Mononuclear cell (primary cell): ENCODE measurements around the gene LINGO1. TPM values are rescaled to one million over a fixed set of nuclear protein-coding genes. Genes with fewer than 3 reads are reported as not detected.

Experiments used
- H3K27me3 ChIP-seq: 2 replicates; pipeline ENCODE4 v1.6.0; 2011; ENCODE audit warnings: low read length, control low read depth; ENCODE audit not compliant: insufficient read depth
- H3K4me1 ChIP-seq: 2 replicates; pipeline ENCODE4 v1.5.1; 2011; ENCODE audit warnings: mild to moderate bottlenecking, low read length, control low read depth; ENCODE audit not compliant: insufficient read depth
- H3K4me3 ChIP-seq: 2 replicates; pipeline ENCODE4 v1.5.1; 2011; ENCODE audit warnings: mild to moderate bottlenecking, low read length, moderate library complexity
- H3K9me3 ChIP-seq: 2 replicates; pipeline ENCODE4 v1.5.1; 2011; ENCODE audit warnings: low read depth, mild to moderate bottlenecking, control low read depth, low read length
- total RNA-seq: library from RNA; depleted of rRNA; stranded (reverse); fragments of >200 nt; gene quantifications from one replicate; pipeline ENCODE4 v1.2.3, GENCODE V29; 2012

LINGO1 gene
- total RNA-seq, 1 donor: not detected

DNA sequence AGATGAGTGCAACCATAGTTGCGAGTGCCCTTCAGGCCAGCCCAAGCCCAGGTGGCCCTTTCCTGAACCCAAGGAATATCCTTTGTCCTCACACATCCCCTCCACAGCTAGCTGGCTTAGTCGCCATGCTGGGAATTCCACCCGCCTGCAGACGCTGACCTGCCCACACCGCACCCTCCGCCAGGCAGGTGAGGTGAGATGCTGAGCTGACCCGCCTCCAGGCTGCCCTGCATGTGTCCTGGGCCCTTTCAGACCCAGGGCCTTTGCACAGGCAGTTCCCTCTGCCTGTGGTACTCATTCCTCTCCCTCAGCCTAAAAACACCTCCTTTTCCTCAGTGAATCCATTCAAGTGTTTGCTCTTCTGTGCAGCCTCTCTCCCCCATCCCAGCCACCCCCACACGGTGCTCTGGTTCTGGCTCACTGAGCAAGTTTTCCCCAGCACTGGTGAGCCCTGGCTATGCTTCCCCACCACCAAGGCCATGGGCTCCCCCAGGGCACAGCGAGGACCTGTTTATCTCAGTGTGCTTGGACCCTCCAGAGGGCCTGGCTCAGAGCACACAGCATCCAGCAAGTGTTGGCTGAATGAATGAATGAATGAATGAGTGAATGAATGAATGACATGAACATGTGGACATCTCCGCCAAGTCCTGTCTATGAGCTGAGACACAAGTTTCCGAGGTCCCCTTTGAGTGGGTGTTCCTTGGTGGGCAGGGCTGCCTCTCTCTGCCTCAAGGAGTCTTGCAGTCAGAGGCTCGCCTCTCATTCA, 33.0 kb upstream of the LINGO1 start:
- no peaks in the 10 kb centered on the region for H3K27me3 ChIP-seq
- no peaks in the 10 kb centered on the region for H3K9me3 ChIP-seq
- H3K4me3 ChIP-seq: no peak overlapping the region
- H3K4me1 ChIP-seq: no peaks in the 10 kb centered on the region

DNA sequence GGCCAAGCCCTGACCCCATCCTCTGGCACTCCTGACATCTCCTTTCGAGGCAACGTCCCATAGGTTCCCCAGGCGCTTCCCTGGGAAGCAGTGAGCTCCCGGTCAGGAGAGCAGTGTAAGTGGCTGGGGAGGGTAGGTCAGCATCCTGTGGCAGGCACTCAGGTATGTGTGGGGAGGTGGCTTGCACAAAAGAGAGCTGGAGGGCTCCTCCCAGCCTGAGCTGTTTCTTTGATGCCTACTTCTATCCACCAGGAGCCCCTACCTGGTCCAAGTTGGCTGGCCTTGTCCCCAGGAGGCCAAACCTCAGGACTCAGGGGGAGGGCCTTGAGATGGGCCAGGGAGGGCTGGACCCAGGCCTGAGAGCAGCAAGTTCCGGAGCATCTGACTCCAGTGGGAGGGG, 31.7 kb upstream of the LINGO1 start:
- Histone ChIP-seq H3K27me3 (no peaks in the 10 kb centered on the region), H3K9me3 (no peaks in the 10 kb centered on the region), H3K4me3 (no peak overlapping the region), H3K4me1 (no peaks in the 10 kb centered on the region)

DNA sequence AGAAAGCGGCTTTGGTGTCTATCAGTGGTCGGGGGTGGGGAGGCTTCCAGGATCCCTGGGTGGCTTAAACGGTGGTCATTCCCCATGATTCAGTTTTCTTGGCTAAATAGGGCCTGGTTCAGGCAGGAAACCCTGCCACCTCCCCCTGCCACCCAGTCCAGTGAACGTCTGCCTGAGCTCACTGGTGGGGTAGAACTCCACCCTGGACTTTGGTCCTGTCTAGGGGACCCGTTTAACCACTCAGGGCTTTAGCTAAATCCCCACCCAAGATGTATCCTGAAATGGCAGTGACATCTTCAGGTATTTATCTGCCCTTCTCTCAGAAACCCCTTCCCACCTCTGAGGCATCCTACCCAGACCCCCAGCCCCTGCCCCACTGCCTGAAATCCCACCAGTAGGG, 30.5 kb upstream of the LINGO1 start:
- Histone ChIP-seq H3K9me3 (no peaks in the 10 kb centered on the region), H3K4me3 (no peak overlapping the region), H3K4me1 (no peaks in the 10 kb centered on the region), H3K27me3 (no peaks in the 10 kb centered on the region)

DNA sequence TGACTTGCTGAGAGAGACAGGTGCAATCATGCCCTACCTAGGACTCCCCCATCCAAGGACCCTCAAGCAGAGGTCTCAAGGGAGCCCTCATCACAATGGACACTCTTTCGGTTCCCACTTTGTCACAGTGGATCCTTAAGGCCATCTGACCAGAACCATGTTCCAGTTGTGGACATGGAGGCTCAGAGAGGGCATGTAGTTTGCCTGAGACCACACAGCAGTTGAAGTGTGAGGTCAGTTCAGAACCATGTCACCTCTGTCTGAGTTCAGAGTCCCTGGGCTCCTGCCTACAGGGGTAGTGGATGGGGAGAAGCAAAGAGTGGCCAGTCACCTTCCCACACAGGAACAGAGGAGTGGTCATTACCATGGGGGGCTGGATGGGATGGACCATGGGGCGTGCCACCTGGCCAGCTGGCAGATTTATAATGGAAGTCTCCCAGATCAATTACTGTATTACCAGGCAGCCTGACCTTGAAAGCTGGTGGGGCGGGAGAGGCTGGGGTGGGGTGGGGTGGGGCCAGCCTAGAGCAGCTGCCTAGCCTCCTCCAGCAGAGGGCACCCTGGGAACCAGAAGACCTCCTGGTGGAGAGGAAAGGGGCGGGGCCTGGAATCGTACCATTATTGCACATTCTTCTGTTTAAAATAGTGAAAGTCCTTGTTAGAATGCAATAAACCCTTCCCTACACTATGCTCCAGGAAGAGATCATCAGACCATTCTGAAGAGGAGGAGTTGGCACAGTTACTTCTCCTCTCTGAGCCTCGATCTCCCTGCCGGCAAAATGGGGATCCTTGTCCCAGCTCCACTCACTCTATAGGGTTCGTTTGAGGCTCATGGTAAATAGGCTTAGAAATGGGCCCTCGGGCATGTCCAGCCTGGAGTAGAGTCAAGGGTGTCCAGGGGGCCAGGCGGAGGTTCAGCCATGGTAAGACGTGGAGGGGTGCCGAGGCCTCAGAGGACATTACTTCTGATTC, 26.9 kb upstream of the LINGO1 start:
- H3K4me3 ChIP-seq: no peak overlapping the region

DNA sequence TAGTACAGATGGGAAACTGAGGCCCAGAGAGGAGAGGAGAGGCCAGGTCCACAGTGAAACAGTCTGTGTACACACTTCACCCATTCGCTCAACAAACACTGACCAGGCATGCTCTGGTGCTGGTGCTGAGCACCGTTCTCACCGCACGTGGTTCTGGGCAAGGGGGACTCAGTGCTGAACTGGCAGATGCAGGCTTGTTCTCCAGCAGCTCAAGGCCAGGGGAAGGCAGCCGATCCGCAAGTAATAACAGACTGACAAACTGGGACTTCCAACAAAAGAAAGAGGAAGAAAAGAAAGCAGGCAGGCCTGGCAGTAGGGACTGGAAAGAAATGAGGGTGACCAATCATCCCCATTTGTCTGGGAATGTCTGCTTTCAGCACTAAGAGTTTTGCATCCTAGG, 25.6 kb upstream of the LINGO1 start:
- no peaks in the 10 kb centered on the region for H3K4me1 ChIP-seq
- H3K4me3 ChIP-seq: no peak overlapping the region
- no peaks in the 10 kb centered on the region for H3K9me3 ChIP-seq
- no peaks in the 10 kb centered on the region for H3K27me3 ChIP-seq

More for the DNA sequence above, 26.9 kb upstream of the LINGO1 start:
- Histone ChIP-seq H3K27me3 (no peaks in the 10 kb centered on the region), H3K4me1 (no peaks in the 10 kb centered on the region), H3K9me3 (no peaks in the 10 kb centered on the region)

DNA sequence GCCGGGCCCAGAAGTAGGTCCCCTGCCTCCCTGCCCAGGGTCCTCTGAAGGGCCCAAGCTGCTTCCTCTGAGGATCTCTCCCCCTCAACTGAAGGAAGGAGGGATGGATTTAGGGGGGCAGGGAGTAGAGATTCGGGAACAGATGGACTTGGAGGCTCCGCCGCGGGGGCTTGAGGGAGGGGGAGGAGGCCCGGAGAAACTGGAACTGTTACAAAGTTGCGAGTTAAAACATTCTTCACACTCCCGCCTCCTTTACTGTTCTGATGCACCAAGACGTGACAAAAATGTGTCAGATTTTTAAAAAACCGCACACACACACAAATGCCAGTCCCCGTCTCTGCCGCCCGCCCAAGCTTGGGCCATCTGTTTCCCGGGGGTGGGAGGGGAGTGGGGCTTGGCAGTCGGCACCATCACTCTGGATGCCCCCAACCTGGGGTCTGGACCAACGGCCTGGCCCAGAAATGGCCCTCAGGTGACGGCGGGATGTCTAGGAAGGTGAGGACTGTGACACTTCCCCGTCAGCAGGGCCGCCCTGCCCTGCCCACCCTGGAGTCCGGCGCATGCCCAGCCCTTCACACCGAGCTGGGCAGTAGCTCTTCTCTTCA, 25.0 kb upstream of the LINGO1 start:
- Histone ChIP-seq H3K4me1 (no peaks in the 10 kb centered on the region), H3K9me3 (no peaks in the 10 kb centered on the region), H3K4me3 (no peak overlapping the region), H3K27me3 (no peaks in the 10 kb centered on the region)

DNA sequence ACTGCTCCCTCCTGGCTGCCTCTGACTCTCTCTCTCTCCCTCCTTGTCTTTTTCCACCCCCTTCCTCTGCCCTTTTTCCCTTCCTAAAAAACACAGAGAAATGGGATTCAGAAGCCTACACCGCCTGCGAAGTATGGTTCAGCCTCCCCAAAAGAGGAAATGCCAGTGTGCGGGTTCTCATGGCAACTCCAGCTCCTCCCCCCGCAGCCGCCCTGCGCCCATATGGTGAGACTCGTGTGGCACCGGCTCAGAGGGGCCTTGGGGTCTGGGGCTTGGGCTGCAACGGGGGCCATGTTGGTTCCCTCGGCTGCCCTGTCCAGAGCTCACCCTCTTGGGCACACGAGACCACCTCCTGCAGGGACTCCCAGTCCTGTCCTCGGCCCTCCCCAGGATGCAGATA, 23.6 kb upstream of the LINGO1 start:
- Histone ChIP-seq H3K4me1 (no peaks in the 10 kb centered on the region), H3K27me3 (no peaks in the 10 kb centered on the region), H3K9me3 (no peaks in the 10 kb centered on the region), H3K4me3 (no peak overlapping the region)

DNA sequence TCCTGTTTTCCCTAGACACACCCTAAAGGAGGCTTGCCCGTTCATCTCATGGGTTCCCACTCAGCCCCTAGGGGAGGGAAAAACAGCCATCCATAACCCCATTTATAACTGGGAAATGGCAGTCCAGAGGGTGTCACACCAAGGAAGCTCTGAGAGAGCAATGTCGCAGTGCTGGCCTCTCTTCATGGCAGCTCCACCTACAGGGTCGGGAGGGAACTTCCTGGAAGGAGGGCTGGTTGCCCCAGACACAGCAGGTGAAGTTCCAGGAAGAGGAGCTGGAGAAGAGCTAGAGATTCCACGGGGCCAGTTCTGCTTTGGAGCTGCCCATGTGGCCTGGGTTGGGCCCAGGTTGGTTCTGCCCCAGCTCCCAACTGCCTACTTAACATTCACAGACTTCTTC, 22.3 kb upstream of the LINGO1 start:
- Histone ChIP-seq H3K4me1 (no peaks in the 10 kb centered on the region), H3K4me3 (no peak overlapping the region), H3K27me3 (no peaks in the 10 kb centered on the region), H3K9me3 (no peaks in the 10 kb centered on the region)

DNA sequence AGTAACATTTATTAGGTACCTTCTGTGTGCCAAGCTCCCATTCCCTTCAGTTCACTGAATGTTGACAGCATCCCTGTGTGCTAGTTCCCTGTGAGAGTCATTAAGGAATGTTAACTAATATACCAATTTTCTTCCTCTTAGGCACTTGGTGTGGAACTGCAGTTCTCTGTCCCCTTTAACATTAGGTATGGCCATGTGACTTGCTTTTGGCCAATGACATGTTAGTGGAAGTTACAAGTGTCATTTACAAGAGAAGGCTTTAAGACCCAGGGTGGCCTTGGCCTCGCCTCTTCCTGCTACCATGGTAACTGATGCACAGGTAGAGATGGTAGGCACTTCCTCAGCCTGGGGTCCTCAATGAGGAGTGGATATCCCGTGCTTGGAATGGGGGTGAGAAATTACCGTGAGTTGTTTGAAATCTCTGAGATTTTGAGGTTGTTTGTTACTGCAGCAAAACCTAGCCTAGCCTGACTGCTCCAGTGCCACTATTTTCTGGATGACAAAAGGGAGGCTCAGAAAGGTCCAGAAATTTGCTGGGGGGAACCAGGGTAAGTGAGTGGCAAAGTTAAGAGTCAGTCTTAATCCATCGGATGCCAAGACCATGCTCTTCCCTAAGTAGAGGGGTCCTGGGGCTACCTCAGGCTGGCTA, 21.2 kb upstream of the LINGO1 start:
- Histone ChIP-seq H3K4me1 (no peaks in the 10 kb centered on the region), H3K9me3 (no peaks in the 10 kb centered on the region), H3K4me3 (no peak overlapping the region), H3K27me3 (no peaks in the 10 kb centered on the region)

DNA sequence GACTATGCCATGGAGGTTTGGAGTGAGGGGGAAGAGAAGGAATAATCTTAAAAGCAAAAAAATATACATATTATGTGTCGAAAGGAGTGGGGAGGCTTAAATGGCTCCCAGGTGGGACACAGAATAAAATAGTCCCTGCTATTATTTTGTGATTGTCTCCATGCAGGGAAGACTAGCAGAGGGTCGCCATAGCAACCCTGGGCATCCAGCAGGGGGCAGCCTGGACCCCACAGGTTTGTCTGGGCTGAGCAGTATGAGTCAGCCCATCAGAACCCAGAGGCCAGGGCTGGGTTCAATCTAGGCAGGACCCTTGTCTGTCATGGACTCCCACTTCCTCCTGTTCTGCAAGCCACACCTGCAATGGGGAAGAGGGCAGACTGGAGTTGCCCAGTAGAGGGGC, 17.6 kb upstream of the LINGO1 start:
- H3K4me1 ChIP-seq: no peaks in the 10 kb centered on the region
- no peaks in the 10 kb centered on the region for H3K9me3 ChIP-seq
- H3K4me3 ChIP-seq: no peak overlapping the region
- no peaks in the 10 kb centered on the region for H3K27me3 ChIP-seq

DNA sequence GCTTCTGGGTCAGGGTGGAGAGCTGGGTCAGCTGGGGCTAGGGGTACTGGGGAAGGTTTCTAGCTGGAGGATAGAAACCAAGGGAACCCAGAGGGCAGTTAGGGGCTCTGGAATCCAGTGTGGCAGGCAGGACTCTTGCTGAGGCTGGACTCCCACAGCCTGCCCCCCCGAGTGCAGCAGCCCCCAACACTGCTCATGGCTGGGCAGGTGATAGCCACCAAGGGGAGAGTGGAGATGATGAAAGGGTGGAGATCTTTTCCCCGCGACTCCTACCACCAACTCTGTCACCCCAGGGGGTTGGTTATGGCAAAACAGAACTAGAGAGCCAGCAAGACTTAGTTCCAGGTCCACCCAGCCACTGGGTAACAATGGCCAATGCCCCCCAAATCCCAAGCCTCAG, 16.9 kb upstream of the LINGO1 start:
- no peaks in the 10 kb centered on the region for H3K4me1 ChIP-seq
- no peak overlapping the region for H3K4me3 ChIP-seq
- H3K9me3 ChIP-seq: no peaks in the 10 kb centered on the region
- H3K27me3 ChIP-seq: no peaks in the 10 kb centered on the region

DNA sequence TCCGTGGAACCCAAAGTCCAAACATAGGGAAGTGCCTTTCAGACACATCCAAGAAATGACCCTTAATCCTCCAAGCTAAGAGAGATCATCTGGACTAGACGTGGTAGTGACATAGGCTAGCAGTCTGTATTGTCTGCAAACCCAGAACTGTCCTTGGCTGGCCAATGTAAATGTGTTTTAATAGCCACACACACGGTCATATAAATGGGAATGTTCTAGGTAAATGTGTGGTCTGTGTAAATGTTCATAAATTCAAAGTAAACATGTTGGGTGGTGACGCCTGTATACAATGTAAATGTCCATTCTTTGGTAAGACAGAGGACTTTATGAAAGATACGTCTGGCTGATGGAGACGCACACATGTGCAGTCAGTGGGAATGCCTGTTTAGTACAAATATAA, 16.3 kb upstream of the LINGO1 start:
- Histone ChIP-seq H3K4me1 (no peaks in the 10 kb centered on the region), H3K9me3 (no peaks in the 10 kb centered on the region), H3K4me3 (no peak overlapping the region), H3K27me3 (no peaks in the 10 kb centered on the region)

DNA sequence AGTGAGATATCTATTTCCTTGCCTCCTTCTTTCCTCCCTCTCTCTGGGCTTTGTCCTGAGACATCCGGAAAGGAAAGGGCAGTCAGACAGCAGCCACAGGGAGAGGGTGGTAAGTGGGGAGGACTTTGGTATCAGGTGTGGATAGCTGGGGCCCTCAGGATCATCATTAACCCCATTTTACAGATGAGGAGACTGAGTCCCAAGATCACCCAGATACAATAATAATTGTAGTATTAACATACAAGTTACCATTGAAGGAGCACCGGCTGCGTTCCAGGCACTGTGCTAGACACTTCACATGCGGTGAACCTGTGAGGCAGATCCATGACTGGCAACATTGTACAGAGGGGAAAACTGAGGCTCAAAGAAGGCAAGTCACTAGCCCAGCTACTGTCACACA, 15.2 kb upstream of the LINGO1 start:
- Histone ChIP-seq H3K27me3 (no peaks in the 10 kb centered on the region), H3K9me3 (no peaks in the 10 kb centered on the region), H3K4me3 (no peak overlapping the region), H3K4me1 (no peaks in the 10 kb centered on the region)

DNA sequence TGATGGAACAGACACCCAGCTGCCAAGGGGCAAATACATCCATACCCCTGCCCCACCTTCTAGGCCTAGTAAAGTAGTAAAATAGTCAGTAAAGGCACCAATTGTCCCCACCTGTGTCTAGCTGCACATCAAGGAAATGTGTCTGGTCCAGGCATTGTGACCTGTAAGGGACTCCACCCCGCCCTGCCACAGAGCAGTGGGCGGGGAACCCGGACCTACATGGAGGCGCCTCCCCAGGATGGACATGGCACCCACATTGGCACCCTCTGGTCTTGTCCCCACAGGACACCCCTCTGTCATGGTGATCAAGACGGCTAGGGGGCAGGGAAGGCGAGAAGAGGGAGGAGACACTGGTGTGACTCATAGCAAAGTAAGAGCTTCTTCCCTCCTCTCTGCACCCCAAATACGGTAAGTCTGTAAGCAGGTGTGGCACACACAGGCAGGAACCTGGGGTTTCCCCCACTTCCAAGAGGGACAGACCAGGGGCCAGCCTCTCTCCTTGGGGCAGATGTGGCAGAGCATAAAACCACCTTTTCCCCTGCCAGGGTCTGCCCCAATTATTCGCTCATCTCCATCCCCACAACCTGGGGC, 13.5 kb upstream of the LINGO1 start:
- H3K4me1 ChIP-seq: no peaks in the 10 kb centered on the region
- H3K4me3 ChIP-seq: no peak overlapping the region
- H3K9me3 ChIP-seq: no peaks in the 10 kb centered on the region

More for the DNA sequence above, 13.5 kb upstream of the LINGO1 start:
- H3K27me3 ChIP-seq: no peaks in the 10 kb centered on the region
